NCI-H1436 (cell line): Measurements from ENCODE around the gene EGLN2.
A peak's percentile ranks its signal among the peaks of the same experiment; 100 is the strongest.
"Not testable (repeated sequence)": the region's sequence is repeated elsewhere in the genome, so short reads cannot be mapped to it uniquely, and the experiment has no call there.

Source experiments
- DNase-seq: peaks from one replicate; lab custom pipeline; 2025; lab: John Stamatoyannopoulos, UW

EGLN2 gene

DNA sequence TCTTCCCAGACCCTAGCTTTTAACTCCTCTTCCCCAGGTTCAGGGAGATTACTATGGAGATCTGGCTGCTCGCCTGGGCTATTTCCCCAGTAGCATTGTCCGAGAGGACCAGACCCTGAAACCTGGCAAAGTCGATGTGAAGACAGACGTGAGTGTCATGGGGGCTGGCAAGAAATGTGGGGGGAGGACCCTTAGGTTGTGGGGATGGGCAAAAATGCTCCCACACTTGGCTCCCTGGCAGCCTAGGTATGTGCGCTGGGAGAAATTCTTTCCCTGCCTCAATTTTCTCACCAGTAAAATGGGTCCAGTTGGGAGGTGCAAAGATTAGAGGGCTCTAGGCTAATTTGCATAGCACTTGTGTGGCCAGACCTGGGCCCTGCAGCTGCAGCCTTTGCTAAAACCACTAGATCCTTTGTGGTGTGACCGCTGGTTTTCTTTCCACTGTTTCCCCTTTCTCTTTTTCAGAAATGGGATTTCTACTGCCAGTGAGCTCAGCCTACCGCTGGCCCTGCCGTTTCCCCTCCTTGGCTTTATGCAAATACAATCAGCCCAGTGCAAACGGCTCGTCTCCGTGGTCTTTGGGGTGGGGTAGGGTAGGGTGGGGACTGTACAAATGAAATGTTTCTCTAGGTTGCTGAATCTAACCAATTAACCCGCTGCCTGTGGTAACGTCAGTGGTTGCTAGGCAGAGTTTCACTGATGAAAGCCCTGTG, 21.9 kb upstream of the EGLN2 start:
- peak; percentile 92 for DNase-seq

DNA sequence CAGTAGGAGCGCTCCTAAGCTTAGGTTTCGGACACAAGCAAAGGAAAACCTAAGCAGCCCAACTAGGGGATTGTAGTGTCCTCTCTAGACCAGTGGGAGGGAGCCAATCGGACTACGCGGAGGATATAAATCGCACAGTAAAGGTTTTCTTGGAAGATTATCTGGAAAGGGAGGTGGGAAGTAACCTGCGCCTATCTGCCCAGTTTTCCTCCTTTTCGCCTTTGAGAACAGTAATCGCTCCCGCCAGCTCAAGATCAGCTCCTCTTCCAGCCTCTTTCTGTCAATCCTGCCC, 21.4 kb upstream of the EGLN2 start:
- DNase-seq: no peak

- peak; percentile 100 for DNase-seq
Measured at GRCh38 chr19:40777937-40778705, 20.9 kb upstream of the EGLN2 start, which contains the start of gene RAB4B. TSS of gene RAB4B (plus strand) at chr19:40778247. CDS start at chr19:40778376, 129 bp downstream.

DNA sequence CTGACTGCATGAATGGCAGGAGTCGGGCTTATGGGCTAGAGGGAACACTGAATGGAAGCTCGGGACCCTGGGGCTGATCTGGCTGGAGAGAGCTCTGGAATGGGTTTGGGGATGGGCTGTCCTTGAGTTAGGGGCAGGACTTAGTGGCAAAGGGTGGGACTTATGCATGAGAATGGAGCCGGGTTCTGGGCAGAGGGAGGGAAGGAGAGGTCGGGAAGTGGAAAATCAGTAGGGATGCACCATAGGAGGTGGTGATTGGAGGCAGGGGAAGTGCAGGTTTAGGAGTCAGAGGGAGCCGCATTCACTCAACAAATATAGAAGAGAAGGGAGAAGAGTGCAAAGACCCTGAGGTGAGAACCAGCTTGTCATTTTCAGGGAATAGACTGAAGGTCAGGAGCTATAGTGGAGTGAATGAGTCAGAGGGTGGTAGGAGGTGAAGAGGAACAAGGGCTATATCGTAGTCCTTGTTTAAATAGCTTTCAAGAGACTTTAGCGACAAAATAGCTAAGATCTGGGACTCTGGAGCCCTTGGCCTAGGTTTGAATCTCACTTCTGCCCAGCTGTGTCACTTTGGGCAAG, 20.2 kb upstream of the EGLN2 start:
- DNase-seq: no peak

- no peak for DNase-seq
Measured at GRCh38 chr19:40780582-40780981, 18.4 kb upstream of the EGLN2 start.

DNA sequence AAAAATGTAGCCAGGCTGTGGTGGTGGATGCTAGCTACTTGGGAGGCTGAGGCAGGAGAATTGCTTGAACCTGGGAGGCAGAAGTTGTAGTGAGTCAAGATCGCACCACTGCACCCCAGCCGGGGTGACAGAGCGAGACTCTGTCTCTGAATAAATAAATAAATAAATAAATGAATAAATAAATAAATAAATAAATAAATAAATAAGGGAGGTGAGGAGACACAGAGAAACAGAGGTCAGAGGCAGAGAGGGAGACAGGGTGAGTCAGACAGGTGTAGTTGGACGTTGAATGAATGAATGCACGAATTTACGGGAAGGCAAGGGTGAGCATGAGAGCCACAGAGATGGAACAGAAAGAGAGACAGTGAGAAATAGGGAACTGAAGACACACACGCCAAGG, 17.9 kb upstream of the EGLN2 start:
- no peak for DNase-seq

DNA sequence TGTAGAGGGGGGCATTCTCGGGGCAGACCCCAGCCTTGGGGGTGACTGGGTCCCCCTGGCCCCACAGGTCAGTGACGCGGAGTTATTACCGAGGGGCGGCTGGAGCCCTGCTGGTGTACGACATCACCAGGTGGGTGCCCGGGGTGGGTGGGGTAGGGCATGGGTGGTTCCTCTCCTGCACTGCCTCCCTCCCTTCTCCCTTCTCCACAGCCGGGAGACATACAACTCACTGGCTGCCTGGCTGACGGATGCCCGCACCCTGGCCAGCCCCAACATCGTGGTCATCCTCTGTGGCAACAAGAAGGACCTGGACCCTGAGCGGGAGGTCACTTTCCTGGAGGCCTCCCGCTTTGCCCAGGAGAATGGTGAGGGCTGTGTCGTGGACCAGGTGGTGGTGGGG, 15.3 kb upstream of the EGLN2 start:
- no peak for DNase-seq

DNA sequence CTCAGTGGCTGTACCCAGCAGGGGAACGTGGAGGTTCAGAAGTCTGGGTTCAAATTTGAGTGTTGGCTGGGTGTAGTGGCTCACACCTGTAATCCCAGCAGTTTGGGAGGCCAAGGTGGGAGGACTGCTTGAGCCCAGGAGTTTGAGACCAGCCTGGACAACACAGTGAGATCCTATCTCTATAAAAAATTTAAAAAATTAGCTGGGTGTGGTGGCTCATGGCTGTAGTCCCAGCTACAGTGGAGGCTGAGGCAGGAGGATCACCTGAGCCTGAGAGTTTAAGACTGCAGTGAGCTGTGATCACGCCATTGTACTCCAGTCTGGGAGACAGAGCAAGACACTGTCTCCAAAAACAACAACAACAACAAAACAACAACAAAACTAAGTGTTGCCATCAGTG, 14.8 kb upstream of the EGLN2 start:
- not testable (repeated sequence) for DNase-seq

DNA sequence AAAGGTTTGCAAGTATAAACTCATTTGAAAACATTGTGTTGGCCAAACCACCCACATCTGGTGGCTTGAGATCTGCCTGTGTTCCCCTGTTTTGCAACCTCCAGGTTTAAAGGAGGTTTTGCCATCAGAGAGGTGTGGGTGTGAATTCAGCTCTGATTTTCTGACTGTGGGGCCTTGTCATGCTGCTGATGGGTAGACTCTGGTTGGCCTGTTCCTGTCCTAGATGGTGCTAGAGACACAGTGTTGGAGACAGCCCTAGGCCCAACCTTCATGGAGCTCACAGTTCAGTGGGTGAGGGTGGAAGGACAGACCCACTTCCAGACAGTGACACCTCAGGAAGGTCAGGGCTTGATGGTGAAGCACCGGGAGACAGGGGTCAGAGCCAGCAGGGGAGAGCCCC, 13.5 kb upstream of the EGLN2 start:
- DNase-seq: no peak

DNA sequence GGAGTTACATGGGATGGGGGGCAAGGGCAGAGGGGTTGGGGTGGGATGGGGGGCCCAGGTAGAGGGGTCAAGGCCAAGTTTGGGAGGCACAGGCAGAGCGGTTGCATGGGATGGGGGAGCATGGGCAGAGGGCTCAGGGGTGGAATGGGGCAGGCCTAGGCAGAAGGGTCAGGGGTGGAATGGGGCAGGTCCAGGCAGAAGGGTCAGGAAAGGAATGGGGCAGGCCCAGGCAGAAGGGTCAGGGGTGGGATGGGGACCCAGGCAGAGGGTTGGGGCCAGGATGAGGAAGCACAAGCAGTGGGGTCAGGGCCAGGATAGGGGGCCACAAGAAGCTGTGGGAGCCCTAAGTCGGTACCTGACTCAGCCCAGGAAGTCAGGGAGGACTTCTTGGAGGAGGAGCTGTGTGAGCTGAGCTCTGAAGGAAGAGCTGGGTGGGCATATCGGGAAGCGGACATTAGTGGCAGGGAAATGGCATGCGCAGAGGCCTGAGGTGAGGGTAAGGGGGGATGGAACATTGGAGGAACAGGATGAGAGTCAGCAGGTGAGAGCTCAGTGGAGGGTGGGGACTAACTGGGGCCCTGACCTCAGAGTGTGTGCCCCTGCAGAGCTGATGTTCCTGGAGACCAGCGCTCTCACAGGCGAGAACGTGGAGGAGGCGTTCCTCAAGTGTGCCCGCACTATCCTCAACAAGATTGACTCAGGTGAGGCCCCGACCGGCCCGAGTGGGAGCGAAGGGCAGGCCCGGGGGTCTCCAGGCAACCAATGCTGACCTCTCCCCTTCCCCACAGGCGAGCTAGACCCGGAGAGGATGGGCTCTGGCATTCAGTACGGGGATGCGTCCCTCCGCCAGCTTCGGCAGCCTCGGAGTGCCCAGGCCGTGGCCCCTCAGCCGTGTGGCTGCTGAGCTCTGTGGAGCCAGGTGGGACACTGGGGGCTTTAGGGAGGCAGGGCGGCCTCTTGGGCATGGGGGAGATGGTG, 12.6 kb upstream of the EGLN2 start:
- no peak for DNase-seq

- DNase-seq: no peak
Measured at GRCh38 chr19:40791349-40791748, 7.6 kb upstream of the EGLN2 start.

- no peak for DNase-seq
Measured at GRCh38 chr19:40791996-40792395, 7.0 kb upstream of the EGLN2 start.

DNA sequence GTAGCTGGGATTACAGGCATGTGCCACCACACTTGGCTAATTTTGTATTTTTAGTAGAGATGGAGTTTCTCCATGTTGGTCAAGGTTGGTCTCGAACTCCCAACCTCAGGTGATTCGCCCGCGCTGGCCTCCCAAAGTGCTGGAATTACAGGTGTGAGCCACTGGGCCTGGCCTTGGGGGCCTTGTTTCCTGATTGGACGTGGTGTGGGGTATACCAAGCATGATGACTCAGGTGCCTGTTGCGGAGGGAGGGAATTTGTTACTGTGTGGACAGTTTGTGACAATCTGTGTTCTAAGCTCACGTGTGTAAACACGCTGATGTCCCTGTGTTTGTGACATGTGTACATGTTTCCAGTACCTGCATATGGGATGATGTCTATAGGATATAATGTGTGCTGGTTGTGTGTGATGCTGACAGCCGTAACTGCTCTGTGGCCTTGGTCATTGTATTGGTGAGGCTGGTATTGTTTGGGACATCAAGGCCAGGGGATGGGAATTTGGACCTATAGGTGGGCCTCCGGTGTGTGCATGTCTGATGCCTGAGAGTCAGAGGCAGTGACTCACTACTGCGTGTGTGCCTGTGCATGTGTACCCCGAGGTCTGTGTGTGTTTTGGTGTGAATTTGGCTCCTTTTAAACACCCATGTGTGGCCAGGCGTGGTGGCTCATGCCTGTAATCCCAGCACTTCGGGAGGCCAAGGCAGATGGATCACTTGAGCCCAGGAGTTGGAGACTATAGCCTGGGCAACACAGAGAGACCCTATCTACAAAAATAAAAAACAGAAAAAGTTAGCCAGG, 1.6 kb upstream of the EGLN2 start:
- DNase-seq: no peak

DNA sequence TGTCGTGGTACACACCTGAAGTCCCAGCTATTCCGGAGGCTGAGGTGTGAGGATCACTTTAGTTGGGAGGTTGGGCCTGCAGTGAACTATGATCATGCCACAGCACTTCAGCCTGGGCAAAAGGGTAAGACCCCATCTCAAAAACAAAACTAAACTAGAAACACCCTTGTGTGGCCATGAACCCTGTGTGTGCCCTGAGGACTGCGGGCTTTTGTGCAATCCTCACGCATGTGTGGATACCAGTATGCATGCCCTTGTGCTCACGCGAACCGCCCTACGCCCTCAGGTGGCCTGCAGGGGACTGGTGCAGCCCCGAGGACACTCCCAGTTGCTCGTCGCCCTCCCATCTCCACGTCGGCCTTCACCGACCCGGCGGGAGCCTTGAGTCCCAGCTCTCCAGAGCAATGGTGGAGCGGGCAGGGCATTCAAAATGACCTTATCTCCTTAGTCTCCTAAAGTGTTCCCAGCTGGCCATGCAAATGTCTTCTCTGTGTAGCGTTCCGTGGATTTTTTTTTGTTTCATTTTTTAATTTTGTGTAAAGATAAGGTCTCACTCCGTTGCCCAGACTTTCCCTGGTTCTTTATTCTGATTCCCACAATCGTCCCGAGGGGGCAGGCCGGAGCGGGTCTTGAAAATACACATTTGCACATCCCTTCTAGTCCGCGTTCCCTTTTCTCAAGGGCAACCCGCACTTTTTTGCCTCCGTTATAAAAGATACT, 868 bp upstream of the EGLN2 start:
- DNase-seq: peak; percentile 30

DNA sequence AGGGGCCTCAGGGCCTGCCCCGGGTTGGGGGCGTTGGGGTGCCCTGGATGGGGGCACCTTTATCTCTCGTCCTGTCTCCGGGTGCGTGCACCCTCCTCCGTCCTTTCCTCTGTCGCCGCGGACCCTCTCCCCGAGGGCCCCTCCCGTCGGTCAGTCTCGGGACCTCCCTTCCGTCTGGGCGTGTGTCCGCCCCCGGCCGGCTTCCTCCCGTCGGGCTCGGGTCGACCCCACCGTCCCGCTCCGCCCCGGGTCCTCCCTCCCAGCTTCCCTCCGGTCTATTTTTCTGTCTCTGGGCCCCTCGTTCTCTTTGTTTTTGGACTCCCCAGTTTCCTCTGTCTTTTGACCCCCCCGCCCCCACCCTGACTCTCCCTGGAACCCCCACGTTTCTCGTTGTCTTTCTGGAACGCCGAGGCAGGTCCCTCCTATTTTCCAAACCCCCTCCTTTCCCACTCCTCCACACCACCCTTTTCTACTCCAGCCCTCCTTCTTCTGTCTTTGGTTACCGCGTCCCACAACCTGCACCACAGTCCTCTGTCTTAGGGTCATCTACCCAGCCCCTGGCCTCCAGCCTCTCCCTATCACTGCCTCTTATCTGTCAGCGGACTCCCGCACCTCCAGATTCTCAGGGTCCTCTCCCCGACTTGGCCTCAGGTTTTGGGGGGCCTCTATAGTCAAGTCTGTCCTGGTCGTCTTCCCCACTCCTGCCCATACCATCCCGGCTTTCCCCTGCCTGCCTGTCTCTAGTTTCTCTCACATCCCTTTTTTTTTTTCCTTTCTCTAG, 757 bp downstream of the EGLN2 start:
- DNase-seq: no peak

- no peak for DNase-seq
Measured at GRCh38 chr19:40800339-40800996, 1.5 kb downstream of the EGLN2 start.

DNA sequence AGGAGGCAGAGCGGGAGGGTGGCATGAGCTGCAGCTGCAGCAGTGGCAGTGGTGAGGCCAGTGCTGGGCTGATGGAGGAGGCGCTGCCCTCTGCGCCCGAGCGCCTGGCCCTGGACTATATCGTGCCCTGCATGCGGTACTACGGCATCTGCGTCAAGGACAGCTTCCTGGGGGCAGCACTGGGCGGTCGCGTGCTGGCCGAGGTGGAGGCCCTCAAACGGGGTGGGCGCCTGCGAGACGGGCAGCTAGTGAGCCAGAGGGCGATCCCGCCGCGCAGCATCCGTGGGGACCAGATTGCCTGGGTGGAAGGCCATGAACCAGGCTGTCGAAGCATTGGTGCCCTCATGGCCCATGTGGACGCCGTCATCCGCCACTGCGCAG, 2.0 kb downstream of the EGLN2 start:
- no peak for DNase-seq

DNA sequence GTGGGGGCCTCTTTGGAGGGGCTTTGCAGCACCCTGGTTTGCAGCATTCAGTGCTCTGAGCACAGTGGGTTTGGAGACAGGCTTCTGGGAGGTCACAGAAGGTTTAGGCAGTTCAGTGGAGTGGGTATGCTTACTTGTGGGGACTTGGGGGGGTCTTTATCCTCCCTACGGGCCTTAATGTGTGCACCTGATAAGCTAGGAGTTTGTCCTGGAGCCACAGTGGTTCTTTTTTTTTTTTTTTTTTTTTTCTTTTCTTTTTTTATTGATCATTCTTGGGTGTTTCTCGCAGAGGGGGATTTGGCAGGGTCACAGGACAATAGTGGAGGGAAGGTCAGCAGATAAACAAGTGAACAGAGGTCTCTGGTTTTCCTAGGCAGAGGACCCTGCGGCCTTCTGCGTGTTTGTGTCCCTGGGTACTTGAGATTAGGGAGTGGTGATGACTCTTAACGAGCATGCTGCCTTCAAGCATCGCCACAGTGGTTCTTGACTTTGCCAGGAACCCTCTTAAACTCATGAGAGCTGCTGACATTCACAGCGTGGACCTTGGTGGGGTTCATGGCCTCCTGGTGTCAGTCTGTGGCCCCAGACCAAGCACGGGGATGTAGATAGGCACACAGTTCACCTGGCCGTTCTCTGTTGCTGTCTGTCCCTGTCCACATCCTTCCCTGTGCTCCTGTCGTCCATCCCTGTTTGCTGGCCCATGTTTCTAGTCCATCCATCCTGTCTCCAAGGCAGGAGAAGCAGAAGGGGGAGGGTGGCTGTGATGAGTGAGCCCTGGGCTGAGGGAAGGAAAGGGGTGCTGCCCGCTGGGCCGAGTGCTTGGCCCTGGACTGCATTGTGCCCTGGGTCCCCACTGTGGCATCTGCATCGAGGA, 2.7 kb downstream of the EGLN2 start:
- no peak for DNase-seq
